Right lobe of liver (tissue), 4 donors: ENCODE data around the gene CD200R1.

Experiments
- POLR2A ChIP-seq: fragments of 450-650 bp; IDR thresholded peaks from one replicate; pipeline ENCODE4 v1.6.1; 2017; ENCODE audit warnings: antibody characterized with exemption, mild to moderate bottlenecking
- TF ChIP-seq, protein P1 (sequence below), 4 donors: fragments of 200-600 bp in 3 of 4; fragments of 450-650 bp in 1 of 4; IDR thresholded peaks; one replicate each; pipeline versions ENCODE4 v1.5.1 to v1.8.0; 2016 to 2022; ENCODE audit warnings: antibody characterized with exemption in 4 of 4, mild to moderate bottlenecking in 2 of 4
- donor health status: DM: no; HTN: no; CAD: no.
- donor health status: DM: no; HTN: no; CAD: no.
- donor health status: DM: no; HTN: yes; CAD: no.

- TF ChIP-seq, protein P1, sequence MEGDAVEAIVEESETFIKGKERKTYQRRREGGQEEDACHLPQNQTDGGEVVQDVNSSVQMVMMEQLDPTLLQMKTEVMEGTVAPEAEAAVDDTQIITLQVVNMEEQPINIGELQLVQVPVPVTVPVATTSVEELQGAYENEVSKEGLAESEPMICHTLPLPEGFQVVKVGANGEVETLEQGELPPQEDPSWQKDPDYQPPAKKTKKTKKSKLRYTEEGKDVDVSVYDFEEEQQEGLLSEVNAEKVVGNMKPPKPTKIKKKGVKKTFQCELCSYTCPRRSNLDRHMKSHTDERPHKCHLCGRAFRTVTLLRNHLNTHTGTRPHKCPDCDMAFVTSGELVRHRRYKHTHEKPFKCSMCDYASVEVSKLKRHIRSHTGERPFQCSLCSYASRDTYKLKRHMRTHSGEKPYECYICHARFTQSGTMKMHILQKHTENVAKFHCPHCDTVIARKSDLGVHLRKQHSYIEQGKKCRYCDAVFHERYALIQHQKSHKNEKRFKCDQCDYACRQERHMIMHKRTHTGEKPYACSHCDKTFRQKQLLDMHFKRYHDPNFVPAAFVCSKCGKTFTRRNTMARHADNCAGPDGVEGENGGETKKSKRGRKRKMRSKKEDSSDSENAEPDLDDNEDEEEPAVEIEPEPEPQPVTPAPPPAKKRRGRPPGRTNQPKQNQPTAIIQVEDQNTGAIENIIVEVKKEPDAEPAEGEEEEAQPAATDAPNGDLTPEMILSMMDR (IDR thresholded peaks at IDR 0.05) = no peak
- no peak for TF ChIP-seq POLR2A
These were observed 2.0 kb upstream of the CD200R1 start for GRCh38 chr3:112976953-112977352.
